Right lobe of liver (tissue), 4 donors: ENCODE results near the gene ACBD6.

Experiments used
- CTCF ChIP-seq, 4 donors: fragments of 200-600 bp in 3 of 4; fragments of 450-650 bp in 1 of 4; IDR thresholded peaks; one replicate each; pipeline versions ENCODE4 v1.5.1 to v1.8.0; 2016 to 2022; ENCODE audit warnings: antibody characterized with exemption in 4 of 4, mild to moderate bottlenecking in 2 of 4
- POLR2A ChIP-seq: fragments of 450-650 bp; IDR thresholded peaks from one replicate; pipeline ENCODE4 v1.6.1; 2017; ENCODE audit warnings: antibody characterized with exemption, mild to moderate bottlenecking
- donor health status: DM: no; HTN: no; CAD: no.
- donor health status: DM: no; HTN: no; CAD: no.
- donor health status: DM: no; HTN: yes; CAD: no.

GRCh38 chr1:180363246-180363995, 139.0 kb downstream of the ACBD6 start:
- TF ChIP-seq CTCF (IDR thresholded peaks at IDR 0.05) (no peak), POLR2A (no peak)
